BE2C (cell line): ENCODE results near the gene MAPKAP1.

Experiments
- DNase-seq: peaks from one replicate; pipeline ENCODE4 v3.0.0-alpha.2; 2020
- H3K27me3 ChIP-seq: fragments of 250-450 bp; sonication (Bioruptor Pico); 2 replicates; pipeline ENCODE4 v1.5.1; 2020; ENCODE audit warnings: mild to moderate bottlenecking
- H3K36me3 ChIP-seq: fragments of 250-450 bp; sonication (Bioruptor Pico); 2 replicates; pipeline ENCODE4 v1.5.1; 2020; ENCODE audit warnings: mild to moderate bottlenecking
- H3K4me1 ChIP-seq: fragments of 250-450 bp; sonication (Bioruptor Pico); 2 replicates; pipeline ENCODE4 v1.5.1; 2020
- H3K4me3 ChIP-seq: 2 replicates; pipeline ENCODE4 v1.5.1; 2011; ENCODE audit warnings: low read depth, low read length
- H3K9me3 ChIP-seq: fragments of 250-450 bp; sonication (Bioruptor Pico); 2 replicates; pipeline ENCODE4 v1.5.1; 2020
- TF ChIP-seq, protein P1 (sequence below): IDR thresholded peaks from 2 replicates; pipeline ENCODE4 v1.5.1; 2012; ENCODE audit warnings: mild to moderate bottlenecking, low read depth, low read length

The MAPKAP1 gene

DNA sequence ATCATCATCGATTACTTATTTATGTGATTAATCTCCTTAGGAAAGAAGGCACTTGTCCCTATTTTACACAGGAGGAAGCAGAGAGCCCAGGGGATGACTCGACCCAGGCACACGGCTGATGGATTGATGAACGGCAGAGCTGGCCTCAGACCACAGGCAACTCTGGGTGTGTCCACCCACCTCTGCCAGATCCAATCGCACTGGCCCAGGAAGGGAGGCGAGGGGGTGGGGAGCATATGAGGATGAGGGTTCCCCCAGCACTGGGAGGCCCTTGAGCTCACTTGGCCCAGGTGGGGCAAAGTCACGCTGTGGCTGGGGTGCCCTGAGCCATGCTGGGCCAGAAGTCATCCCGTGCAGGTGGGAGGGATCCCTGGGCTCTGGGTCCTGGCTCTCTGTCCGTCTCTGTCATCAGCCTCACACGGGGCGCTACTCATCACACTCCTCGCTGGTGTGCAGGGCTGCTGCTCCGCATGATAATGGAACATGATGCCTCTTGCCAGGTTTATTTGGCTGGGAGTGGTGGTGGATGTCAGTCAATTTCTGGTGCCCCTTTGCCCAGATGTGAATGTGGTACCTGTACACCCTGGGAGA lies 285.3 kb downstream of the MAPKAP1 start:
- Histone ChIP-seq H3K36me3 (no peaks in the 10 kb centered on the region), H3K4me1 (no peaks in the 10 kb centered on the region), H3K27me3 (no peaks in the 10 kb centered on the region), H3K9me3 (no peaks in the 10 kb centered on the region), H3K4me3 (no peak overlapping the region)
- TF ChIP-seq, protein P1, sequence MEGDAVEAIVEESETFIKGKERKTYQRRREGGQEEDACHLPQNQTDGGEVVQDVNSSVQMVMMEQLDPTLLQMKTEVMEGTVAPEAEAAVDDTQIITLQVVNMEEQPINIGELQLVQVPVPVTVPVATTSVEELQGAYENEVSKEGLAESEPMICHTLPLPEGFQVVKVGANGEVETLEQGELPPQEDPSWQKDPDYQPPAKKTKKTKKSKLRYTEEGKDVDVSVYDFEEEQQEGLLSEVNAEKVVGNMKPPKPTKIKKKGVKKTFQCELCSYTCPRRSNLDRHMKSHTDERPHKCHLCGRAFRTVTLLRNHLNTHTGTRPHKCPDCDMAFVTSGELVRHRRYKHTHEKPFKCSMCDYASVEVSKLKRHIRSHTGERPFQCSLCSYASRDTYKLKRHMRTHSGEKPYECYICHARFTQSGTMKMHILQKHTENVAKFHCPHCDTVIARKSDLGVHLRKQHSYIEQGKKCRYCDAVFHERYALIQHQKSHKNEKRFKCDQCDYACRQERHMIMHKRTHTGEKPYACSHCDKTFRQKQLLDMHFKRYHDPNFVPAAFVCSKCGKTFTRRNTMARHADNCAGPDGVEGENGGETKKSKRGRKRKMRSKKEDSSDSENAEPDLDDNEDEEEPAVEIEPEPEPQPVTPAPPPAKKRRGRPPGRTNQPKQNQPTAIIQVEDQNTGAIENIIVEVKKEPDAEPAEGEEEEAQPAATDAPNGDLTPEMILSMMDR = no peak
- no peak for DNase-seq

DNA sequence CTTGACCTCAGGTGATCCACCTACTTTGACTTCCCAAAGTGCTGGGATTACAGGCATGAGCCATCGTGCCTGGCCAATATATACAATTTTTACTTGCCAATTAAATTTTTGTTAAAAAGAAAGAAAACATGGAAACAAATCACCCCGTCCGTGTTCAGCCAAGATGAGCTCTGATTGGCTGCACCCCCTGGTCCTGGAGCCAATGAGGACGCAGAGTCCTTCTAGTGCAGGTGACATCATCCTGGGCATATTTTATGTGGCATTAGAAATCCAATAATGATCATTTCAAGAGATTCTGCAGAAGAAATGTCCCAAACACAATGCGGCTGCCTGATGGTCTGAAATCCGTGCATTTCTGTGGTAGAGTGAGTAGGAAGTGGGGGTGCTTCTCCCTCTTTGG lies 285.8 kb downstream of the MAPKAP1 start:
- DNase-seq = no peak
- Histone ChIP-seq H3K36me3 (no peaks in the 10 kb centered on the region), H3K27me3 (no peaks in the 10 kb centered on the region), H3K9me3 (no peaks in the 10 kb centered on the region), H3K4me1 (no peaks in the 10 kb centered on the region), H3K4me3 (no peak overlapping the region)
- TF ChIP-seq, protein P1 = no peak

DNA sequence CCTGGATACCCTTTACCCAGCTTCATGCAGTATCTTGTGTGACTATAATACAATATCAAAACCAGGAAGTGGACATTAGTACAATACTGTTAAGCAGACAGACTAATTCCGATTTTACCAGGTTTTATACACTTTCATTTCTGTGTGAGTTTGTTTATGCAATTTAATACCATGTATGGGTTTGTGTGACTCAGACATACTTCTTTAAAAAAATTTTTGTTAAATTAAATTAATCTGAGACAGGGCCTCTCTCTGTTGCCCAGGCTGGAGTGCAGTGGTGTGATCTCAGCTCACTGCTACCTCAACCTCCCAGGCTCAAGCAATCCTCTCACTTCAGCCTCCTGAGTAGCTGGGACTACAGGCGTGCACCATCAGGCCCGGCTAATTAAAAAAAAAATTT lies 288.6 kb downstream of the MAPKAP1 start:
- TF ChIP-seq, protein P1 = no peak
- H3K36me3 ChIP-seq = no peaks in the 10 kb centered on the region
- DNase-seq = no peak

DNA sequence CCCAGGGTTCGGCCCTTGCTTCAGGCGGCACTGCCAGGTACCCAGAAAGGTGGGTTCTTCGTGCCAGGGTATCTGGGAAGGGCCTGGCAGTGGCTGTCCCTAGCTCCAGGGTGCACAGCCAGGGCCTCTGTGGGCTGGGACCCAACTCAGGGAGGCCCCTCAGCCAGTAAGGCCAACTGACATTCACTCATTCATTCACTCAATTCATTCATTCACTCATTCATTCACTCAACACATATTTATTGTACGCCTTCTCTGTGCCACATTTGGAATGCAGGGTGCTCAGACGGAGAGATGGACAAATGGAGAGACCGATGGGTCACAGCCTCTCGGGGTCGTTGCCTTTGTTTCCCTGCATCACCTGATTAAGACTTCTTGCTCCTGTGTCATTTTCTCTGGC lies 290.5 kb downstream of the MAPKAP1 start:
- Histone ChIP-seq H3K4me1 (no peaks in the 10 kb centered on the region), H3K36me3 (no peaks in the 10 kb centered on the region), H3K4me3 (no peak overlapping the region), H3K27me3 (no peaks in the 10 kb centered on the region), H3K9me3 (no peaks in the 10 kb centered on the region)
- no peak for DNase-seq
- TF ChIP-seq, protein P1 = no peak

More for the DNA sequence above, 288.6 kb downstream of the MAPKAP1 start:
- no peaks in the 10 kb centered on the region for H3K27me3 ChIP-seq
- no peaks in the 10 kb centered on the region for H3K4me1 ChIP-seq
- no peak overlapping the region for H3K4me3 ChIP-seq
- no peaks in the 10 kb centered on the region for H3K9me3 ChIP-seq

DNA sequence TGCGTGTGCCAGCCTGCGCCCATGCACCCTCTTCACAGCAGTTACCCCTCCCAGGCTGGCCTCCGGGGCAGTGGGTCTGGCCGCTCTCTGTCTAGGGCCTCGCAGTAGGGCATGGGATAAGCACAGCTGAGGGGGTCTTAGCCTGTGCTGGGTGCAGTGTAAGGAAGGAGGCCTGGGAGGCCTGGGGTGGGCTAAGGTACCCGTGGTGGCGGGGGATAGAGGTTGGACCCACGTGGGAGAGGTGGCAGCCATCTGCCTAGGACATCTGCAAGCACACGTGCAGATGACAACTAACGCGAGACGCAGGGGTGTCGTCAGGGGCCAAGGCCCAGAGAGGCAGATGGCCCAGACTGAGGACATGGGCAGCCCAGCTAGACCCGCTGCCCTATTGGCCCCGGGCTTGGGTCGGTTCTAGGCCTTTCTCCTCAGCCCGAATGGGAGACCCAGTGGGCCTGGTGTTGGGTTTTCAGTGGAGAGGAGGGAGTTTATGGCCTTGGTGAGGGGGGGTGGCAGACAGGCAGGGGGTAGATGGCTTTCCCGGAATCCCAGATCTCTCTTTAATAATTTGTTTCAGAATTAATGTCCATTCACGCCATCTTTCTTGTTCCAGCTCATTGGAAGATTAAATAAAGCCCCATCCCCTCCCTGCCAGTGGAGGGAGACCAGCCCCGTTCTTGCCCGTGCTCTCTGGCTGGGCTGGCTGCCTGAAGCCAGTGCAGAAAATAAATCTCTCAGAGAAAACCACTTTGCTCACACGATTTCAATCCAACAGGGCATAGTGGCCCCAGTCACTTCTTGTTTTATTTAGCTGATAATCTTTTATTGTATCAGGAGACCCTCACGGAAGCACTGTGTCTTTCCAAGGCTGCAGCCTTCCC lies 291.2 kb downstream of the MAPKAP1 start:
- TF ChIP-seq, protein P1 = no peak
- Histone ChIP-seq H3K4me1 (no peaks in the 10 kb centered on the region), H3K27me3 (no peaks in the 10 kb centered on the region), H3K9me3 (no peaks in the 10 kb centered on the region), H3K36me3 (no peaks in the 10 kb centered on the region), H3K4me3 (no peak overlapping the region)
- no peak for DNase-seq

DNA sequence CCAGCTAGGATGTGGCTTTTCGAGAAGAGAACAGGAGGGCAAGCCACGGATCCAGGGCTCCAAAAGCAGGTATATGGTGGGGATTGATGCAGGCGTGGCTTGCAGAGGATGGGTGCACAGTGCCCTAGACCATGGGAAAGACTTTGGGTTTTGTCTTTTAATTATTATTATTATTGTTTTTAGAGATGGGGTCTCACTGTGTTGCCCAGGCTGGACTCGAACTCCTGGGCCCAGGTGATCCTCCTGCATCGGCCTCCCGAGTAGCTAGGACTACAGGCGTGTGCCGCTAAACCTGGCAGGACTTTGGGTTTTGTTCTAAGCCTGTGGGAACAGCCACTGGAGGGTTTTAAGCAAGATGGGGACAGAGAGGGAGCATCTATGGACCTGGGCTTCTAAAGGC lies 293.4 kb downstream of the MAPKAP1 start:
- H3K9me3 ChIP-seq = no peaks in the 10 kb centered on the region
- no peaks in the 10 kb centered on the region for H3K27me3 ChIP-seq
- H3K36me3 ChIP-seq = no peaks in the 10 kb centered on the region
- TF ChIP-seq, protein P1 = no peak
- DNase-seq = no peak
- no peak overlapping the region for H3K4me3 ChIP-seq
- H3K4me1 ChIP-seq = no peaks in the 10 kb centered on the region
